K562 (cell line): Measurements from ENCODE around the gene PRSS53. TPM values are rescaled to one million over a fixed set of nuclear protein-coding genes. Genes with fewer than 3 reads are reported as not detected.

ENCODE experiments used
- AFF4 ChIP-seq: sonication (generic); formaldehyde crosslinking; IDR thresholded peaks from 2 replicates; pipeline ENCODE4 v1.8.0; 2023; ENCODE audit warnings: mild to moderate bottlenecking, missing genetic modification reagents
- CCNT2 ChIP-seq: IDR thresholded peaks from 2 replicates; pipeline ENCODE4 v1.6.1; 2011; ENCODE audit warnings: borderline replicate concordance, low read depth, mild to moderate bottlenecking, moderate library complexity, mixed read lengths, low read length; ENCODE audit not compliant: insufficient read length; ENCODE audit errors: extremely low read depth
- EHMT2 ChIP-seq: fragments of 450-650 bp; IDR thresholded peaks from 2 replicates; pipeline ENCODE4 v1.6.1; 2018; ENCODE audit warnings: antibody characterized with exemption
- FIP1L1 ChIP-seq: fragments of 200-400 bp; formaldehyde crosslinking; IDR thresholded peaks from 2 replicates; pipeline ENCODE4 v1.6.1; 2018; ENCODE audit warnings: mild to moderate bottlenecking, low read depth, low read length; ENCODE audit not compliant: poor library complexity, severe bottlenecking
- HNRNPL ChIP-seq: fragments of 200-400 bp; formaldehyde crosslinking; IDR thresholded peaks from 2 replicates; pipeline ENCODE4 v1.6.1; 2017; ENCODE audit warnings: low read depth, mild to moderate bottlenecking, low read length
- KDM5B ChIP-seq: fragments of 200-600 bp; sonication (generic); IDR thresholded peaks from 2 replicates; pipeline ENCODE4 v1.6.1; 2012; ENCODE audit warnings: low read depth, mild to moderate bottlenecking, moderate library complexity, low read length, control low read depth, inconsistent platforms; ENCODE audit not compliant: insufficient replicate concordance
- MAFF ChIP-seq: IDR thresholded peaks from 2 replicates; pipeline ENCODE4 v1.6.1; 2012; ENCODE audit warnings: low read length, improper control_type of control experiment
- MAZ ChIP-seq, 2 experiments: fragments of 450-650 bp in 1 of 2; sonication (generic) in 1 of 2; formaldehyde crosslinking; IDR thresholded peaks in 1 of 2; conservative IDR thresholded peaks in 1 of 2; 2 replicates each; pipeline versions ENCODE4 v1.4.0 to v1.5.0; 2020; ENCODE audit warnings: mild to moderate bottlenecking in 1 of 2, missing genetic modification reagents in 1 of 2
- MECOM ChIP-seq: fragments of 250-450 bp; sonication (Bioruptor Pico); IDR thresholded peaks from 2 replicates; pipeline ENCODE4 v1.8.0; 2022; ENCODE audit warnings: inconsistent platforms
- MEIS2 ChIP-seq: fragments of 450-650 bp; IDR thresholded peaks from 2 replicates; pipeline ENCODE4 v1.6.1; 2014; ENCODE audit warnings: mild to moderate bottlenecking; ENCODE audit not compliant: partially characterized antibody
- POLR2AphosphoS5 ChIP-seq: IDR thresholded peaks from 2 replicates; pipeline ENCODE4 v1.6.1; 2011; ENCODE audit warnings: mild to moderate bottlenecking, low read depth, low read length, moderate library complexity; ENCODE audit not compliant: control insufficient read depth, insufficient read depth
- PTRF ChIP-seq: fragments of 450-650 bp; IDR thresholded peaks from 2 replicates; pipeline ENCODE4 v1.6.1; 2016; ENCODE audit warnings: mild to moderate bottlenecking, missing genetic modification characterization, missing compliant biosample characterization
- RBM14 ChIP-seq: fragments of 200-400 bp; formaldehyde crosslinking; IDR thresholded peaks from 2 replicates; pipeline ENCODE4 v1.6.1; 2018; ENCODE audit warnings: low read depth, mild to moderate bottlenecking, low read length, moderate library complexity, borderline replicate concordance; ENCODE audit not compliant: insufficient read depth
- SIN3A ChIP-seq, 2 experiments: fragments of 150-350 bp in 1 of 2; IDR thresholded peaks; 2 replicates each; pipeline ENCODE4 v1.6.1; 2011 to 2016; ENCODE audit warnings: borderline replicate concordance in 2 of 2, low read depth in 2 of 2, low read length in 2 of 2, mild to moderate bottlenecking in 2 of 2, moderate library complexity in 2 of 2; ENCODE audit not compliant: control insufficient read depth in 1 of 2
- SMARCB1 ChIP-seq: IDR thresholded peaks from 2 replicates; pipeline ENCODE4 v1.6.1; 2011; ENCODE audit warnings: improper control_type of control experiment, low read depth; ENCODE audit not compliant: insufficient read length
- ZNF232 ChIP-seq: sonication (generic); formaldehyde crosslinking; IDR thresholded peaks from 2 replicates; pipeline ENCODE4 v1.8.0; 2022; ENCODE audit warnings: mild to moderate bottlenecking, missing genetic modification reagents
- ZNF551 ChIP-seq: fragments of 250-450 bp; sonication (Bioruptor Pico); IDR thresholded peaks from 2 replicates; pipeline ENCODE4 v1.5.0; 2021; ENCODE audit warnings: mild to moderate bottlenecking, moderate library complexity
- polyA plus RNA-seq, 8 experiments: library from polyadenylated mRNA; depleted of rRNA in 4 of 8; stranded (reverse) in 5 of 8; unstranded in 3 of 8; fragments of >200 nt; fragmentation: Nextera tagmentation in 2 of 8; fragmentation: Illumina TruSeq in 1 of 8; extraction: Ambion mirVana in 2 of 8; extraction: Trizol in 1 of 8; gene quantifications; 2 replicates each; pipeline versions ENCODE4 v1.2.1 to v1.2.3, GENCODE V29; 2011 to 2014; ENCODE audit warnings: inconsistent platforms in 1 of 8, missing spikeins in 1 of 8
- total RNA-seq, 7 experiments: library from RNA; depleted of rRNA in 6 of 7; stranded (reverse); fragments of >200 nt in 6 of 7; fragmentation: Illumina TruSeq in 2 of 7; extraction: Trizol in 2 of 7; gene quantifications; 2 replicates each; pipeline versions ENCODE4 v1.2.1 to v1.2.3, GENCODE V29; 2011 to 2021; ENCODE audit warnings: low replicate concordance in 1 of 7
- TF ChIP-seq, protein P1 (sequence below): sonication (generic); formaldehyde crosslinking; IDR thresholded peaks from 2 replicates; pipeline ENCODE4 v1.8.1; 2022; ENCODE audit warnings: missing genetic modification reagents
- TF ChIP-seq, protein P2 (sequence below): fragments of 250-450 bp; sonication (Bioruptor Pico); IDR thresholded peaks from 2 replicates; pipeline ENCODE4 v1.9.0; 2021; ENCODE audit warnings: mild to moderate bottlenecking, inconsistent platforms

PRSS53 gene
- total and polyA plus RNA-seq, 9 of the 15 experiments (the other 6 are each of a cell fraction or from before 2014, with no cell fraction given), result 0.40 to 1.9 (median 0.78) TPM; not detected in 2

DNA sequence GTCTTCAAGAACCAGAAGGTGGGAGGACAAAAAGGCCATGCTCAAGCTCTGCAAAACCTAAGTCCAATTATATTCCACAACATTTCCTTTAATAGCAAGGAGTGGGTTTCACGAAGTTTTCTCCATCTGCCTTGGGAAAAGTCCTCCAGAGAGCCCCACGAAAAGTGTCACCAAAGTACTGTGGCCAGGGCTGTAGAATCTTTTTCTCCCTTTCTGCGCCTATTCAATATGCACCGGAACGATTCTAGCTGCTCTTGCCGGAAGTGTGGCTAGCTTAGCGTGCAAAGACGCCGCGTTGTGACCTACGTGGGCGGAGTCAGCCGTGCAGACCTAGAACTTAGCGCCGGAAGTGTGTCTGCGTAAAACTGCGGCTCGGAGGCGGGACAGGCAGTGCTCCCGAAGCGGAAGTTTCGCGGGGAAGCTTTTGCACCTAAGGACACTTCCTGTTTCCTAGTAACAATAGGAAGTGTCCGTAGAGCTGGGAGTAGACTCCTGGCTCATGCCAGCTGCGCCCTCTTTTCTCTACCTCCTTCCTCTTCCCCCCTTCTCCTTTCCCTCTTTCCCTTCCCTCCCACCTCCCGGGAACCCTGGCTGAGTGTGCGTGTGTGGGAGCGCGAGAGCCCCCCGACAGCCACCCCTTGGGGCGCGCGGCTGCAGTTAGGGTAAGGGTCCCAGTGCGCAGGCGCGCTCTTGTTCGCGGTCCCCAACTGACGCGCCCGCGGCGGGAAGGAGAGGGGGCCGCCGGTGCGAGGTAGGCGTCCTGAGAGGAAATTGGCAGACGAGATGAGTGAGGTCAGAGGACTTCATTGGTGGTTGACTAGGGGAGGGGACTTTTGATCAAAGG lies 14.6 kb downstream of the PRSS53 start, which contains the start of the genes ZNF646 and ZNF668 (continued):
- TF ChIP-seq, protein P1, sequence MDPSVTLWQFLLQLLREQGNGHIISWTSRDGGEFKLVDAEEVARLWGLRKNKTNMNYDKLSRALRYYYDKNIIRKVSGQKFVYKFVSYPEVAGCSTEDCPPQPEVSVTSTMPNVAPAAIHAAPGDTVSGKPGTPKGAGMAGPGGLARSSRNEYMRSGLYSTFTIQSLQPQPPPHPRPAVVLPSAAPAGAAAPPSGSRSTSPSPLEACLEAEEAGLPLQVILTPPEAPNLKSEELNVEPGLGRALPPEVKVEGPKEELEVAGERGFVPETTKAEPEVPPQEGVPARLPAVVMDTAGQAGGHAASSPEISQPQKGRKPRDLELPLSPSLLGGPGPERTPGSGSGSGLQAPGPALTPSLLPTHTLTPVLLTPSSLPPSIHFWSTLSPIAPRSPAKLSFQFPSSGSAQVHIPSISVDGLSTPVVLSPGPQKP, result no peak
- no peak for TF ChIP-seq ZNF232 (CRISPR knock-in tag)
- TF ChIP-seq MEIS2, result peak; percentile 10
- peak; percentile 87 for TF ChIP-seq POLR2AphosphoS5
- no peak for TF ChIP-seq CCNT2
- TF ChIP-seq MAZ (CRISPR knock-in tag; conservative IDR thresholded peaks at IDR 0.05 in 1 of 2, IDR thresholded peaks at IDR 0.05 in 1 of 2), result peak; percentile 71 to 72; a peak in 3 of 4 replicates
- TF ChIP-seq PTRF (tag), result no peak
- TF ChIP-seq MAFF, result no peak
- TF ChIP-seq MECOM (CRISPR knock-in tag), result no peak
- no peak for TF ChIP-seq HNRNPL
- peak; percentile 82 to 86; a peak in 1 of 4 replicates for TF ChIP-seq SIN3A (IDR thresholded peaks at IDR 0.05; ENCODE audit: borderline replicate concordance in 2 of 2, control insufficient read depth in 1 of 2, low read depth in 2 of 2, low read length in 2 of 2)
- TF ChIP-seq AFF4 (CRISPR knock-in tag), result no peak
- no peak for TF ChIP-seq SMARCB1
- no peak for TF ChIP-seq RBM14
- TF ChIP-seq ZNF551 (CRISPR knock-in tag), result no peak
- no peak for TF ChIP-seq FIP1L1
- TF ChIP-seq, protein P2, sequence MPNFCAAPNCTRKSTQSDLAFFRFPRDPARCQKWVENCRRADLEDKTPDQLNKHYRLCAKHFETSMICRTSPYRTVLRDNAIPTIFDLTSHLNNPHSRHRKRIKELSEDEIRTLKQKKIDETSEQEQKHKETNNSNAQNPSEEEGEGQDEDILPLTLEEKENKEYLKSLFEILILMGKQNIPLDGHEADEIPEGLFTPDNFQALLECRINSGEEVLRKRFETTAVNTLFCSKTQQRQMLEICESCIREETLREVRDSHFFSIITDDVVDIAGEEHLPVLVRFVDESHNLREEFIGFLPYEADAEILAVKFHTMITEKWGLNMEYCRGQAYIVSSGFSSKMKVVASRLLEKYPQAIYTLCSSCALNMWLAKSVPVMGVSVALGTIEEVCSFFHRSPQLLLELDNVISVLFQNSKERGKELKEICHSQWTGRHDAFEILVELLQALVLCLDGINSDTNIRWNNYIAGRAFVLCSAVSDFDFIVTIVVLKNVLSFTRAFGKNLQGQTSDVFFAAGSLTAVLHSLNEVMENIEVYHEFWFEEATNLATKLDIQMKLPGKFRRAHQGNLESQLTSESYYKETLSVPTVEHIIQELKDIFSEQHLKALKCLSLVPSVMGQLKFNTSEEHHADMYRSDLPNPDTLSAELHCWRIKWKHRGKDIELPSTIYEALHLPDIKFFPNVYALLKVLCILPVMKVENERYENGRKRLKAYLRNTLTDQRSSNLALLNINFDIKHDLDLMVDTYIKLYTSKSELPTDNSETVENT (CRISPR knock-in tag), result peak; percentile 77
- TF ChIP-seq EHMT2, result no peak
- TF ChIP-seq KDM5B, result peak; percentile 77
